IPS DF 19.7 (cell line): ENCODE measurements around the gene CNOT11.

Experiments
- DNase-seq: peaks from one replicate; pipeline ENCODE4 v3.0.0-alpha.2; 2013; ENCODE audit warnings: low read depth, low spot score

The CNOT11 gene

GRCh38 chr2:101277111-101277510, 24.4 kb downstream of the CNOT11 start:
- no peak for DNase-seq

- no peak for DNase-seq
These were observed 26.2 kb downstream of the CNOT11 start for GRCh38 chr2:101278925-101279324.

- no peak for DNase-seq
These were observed 28.8 kb downstream of the CNOT11 start for GRCh38 chr2:101281482-101281881.

- no peak for DNase-seq
These were observed 30.3 kb downstream of the CNOT11 start for GRCh38 chr2:101282980-101283379.

GRCh38 chr2:101286684-101287083, 34.0 kb downstream of the CNOT11 start:
- DNase-seq: no peak

GRCh38 chr2:101287303-101287702, 34.6 kb downstream of the CNOT11 start:
- DNase-seq: no peak

GRCh38 chr2:101290711-101291110, 38.0 kb downstream of the CNOT11 start:
- no peak for DNase-seq

GRCh38 chr2:101291973-101292372, 39.3 kb downstream of the CNOT11 start:
- no peak for DNase-seq

- no peak for DNase-seq
These were observed 40.9 kb downstream of the CNOT11 start for GRCh38 chr2:101293544-101293943.

GRCh38 chr2:101294861-101295260, 42.2 kb downstream of the CNOT11 start:
- no peak for DNase-seq

- no peak for DNase-seq
These were observed 43.2 kb downstream of the CNOT11 start for GRCh38 chr2:101295895-101296294.

GRCh38 chr2:101296371-101296770, 43.7 kb downstream of the CNOT11 start:
- no peak for DNase-seq

- no peak for DNase-seq
These were observed 44.7 kb downstream of the CNOT11 start for GRCh38 chr2:101297383-101297782.

GRCh38 chr2:101299604-101300003, 46.9 kb downstream of the CNOT11 start:
- no peak for DNase-seq

- no peak for DNase-seq
These were observed 47.5 kb downstream of the CNOT11 start for GRCh38 chr2:101300164-101300563.

GRCh38 chr2:101300836-101301235, 48.1 kb downstream of the CNOT11 start:
- no peak for DNase-seq

- DNase-seq: no peak
These were observed 49.3 kb downstream of the CNOT11 start for GRCh38 chr2:101302016-101302415.

GRCh38 chr2:101303688-101304087, 51.0 kb downstream of the CNOT11 start:
- no peak for DNase-seq

GRCh38 chr2:101305035-101305434, 52.3 kb downstream of the CNOT11 start:
- no peak for DNase-seq

- DNase-seq: no peak
These were observed 52.9 kb downstream of the CNOT11 start for GRCh38 chr2:101305492-101306078.

- no peak for DNase-seq
These were observed 53.7 kb downstream of the CNOT11 start for GRCh38 chr2:101306410-101306809.

- DNase-seq: no peak
These were observed 54.8 kb downstream of the CNOT11 start for GRCh38 chr2:101307503-101307902.

GRCh38 chr2:101307950-101308431, 55.3 kb downstream of the CNOT11 start:
- no peak for DNase-seq
